ENCODE measurements around the gene MRTFA.

Gene MRTFA

DNA sequence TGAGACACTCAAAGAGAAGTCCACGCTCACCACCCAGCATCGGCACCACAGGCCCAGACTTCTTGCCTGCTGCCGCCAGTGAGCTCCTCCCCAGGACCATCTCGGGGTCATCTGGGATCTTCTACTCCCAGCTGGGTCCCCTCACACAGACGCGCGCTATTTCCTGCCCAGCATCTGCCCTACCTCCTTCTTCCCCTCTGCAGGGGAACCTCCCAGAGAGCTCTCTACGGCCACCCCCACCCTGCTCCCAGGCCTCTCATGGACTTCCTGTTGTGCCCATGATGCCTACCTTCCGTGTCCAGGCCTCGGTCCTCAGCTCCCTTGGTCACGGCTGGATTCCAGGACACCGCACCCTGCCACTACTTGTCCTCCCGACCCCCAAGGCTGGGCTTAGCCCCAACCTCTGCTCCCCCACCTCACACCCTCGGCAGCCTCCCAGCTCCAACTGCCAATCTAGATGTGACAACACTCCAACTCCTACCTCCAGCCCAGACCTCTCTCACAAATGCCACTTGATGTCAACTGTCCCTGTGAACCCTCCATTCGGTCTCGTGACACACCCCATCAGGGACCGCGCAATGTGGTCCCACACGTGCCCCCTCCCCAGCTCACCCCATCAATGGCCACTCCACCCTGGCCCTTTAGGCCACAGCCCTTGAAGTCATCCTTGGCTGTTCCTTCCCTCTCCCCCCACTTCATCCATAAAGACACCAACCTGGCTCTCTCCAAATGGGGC lies 220.8 kb downstream of the MRTFA start:
- H3K27ac ChIP-seq, result no peak overlapping the region
- no peak for TF ChIP-seq ZFX (IDR thresholded peaks at IDR 0.05)
- TF ChIP-seq, protein P1, sequence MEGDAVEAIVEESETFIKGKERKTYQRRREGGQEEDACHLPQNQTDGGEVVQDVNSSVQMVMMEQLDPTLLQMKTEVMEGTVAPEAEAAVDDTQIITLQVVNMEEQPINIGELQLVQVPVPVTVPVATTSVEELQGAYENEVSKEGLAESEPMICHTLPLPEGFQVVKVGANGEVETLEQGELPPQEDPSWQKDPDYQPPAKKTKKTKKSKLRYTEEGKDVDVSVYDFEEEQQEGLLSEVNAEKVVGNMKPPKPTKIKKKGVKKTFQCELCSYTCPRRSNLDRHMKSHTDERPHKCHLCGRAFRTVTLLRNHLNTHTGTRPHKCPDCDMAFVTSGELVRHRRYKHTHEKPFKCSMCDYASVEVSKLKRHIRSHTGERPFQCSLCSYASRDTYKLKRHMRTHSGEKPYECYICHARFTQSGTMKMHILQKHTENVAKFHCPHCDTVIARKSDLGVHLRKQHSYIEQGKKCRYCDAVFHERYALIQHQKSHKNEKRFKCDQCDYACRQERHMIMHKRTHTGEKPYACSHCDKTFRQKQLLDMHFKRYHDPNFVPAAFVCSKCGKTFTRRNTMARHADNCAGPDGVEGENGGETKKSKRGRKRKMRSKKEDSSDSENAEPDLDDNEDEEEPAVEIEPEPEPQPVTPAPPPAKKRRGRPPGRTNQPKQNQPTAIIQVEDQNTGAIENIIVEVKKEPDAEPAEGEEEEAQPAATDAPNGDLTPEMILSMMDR (conservative IDR thresholded peaks at IDR 0.05), result no peak

DNA sequence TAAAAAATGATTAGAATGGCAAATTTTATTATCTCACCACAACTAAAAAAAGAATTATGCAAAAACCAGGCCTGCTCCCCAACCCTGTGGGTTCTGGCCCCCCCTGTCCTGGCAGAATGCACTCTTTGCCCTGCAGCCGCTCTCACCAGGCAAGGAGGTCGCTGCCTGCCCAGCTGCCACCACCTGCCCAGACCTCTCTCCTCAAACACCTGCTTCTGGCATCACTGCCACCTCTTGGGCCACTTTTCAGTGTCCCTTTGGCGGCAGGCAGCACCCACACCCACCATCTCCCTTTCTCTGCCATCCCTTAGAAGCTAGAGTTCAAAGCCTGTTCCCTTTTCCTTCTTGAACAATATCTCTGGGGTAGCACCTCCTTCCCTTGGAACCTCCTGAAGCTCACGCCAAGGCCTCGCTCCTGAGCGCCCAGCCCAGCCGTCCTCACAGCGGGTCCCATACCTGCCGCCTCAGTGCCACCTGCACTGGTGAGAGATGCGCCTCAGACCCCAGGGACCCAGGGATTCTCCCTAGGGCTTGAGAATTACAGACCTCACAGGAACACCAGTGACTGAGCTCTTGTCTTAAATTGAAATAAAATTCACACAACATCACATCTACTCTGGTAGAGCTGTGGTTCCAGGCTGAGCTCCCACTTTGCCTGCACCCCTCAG lies 221.5 kb downstream of the MRTFA start:
- no peak overlapping the region for H3K27ac ChIP-seq
- TF ChIP-seq, protein P1 (conservative IDR thresholded peaks at IDR 0.05), result no peak
- TF ChIP-seq ZFX (IDR thresholded peaks at IDR 0.05), result no peak

DNA sequence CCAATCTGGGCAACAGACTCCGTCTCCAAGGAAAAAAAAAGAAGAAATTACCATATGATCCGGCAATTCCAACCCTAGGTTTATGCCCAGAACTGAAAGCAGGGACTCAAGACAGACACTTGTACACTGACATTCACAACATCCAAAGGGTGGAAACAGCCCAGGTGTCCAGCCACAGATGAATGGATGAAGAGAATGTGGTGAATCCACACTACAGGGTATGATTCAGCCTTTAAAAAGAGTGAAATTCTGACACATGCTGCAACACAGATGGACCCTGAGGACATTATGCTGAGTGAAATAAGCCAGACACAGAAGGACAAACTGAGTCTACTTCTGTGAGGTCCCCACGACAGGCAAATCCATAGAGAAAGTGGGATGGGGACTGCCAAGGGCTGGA lies 222.2 kb downstream of the MRTFA start:
- H3K27ac ChIP-seq, result no peak overlapping the region
- TF ChIP-seq ZFX (IDR thresholded peaks at IDR 0.05), result no peak
- TF ChIP-seq, protein P1 (conservative IDR thresholded peaks at IDR 0.05), result no peak

DNA sequence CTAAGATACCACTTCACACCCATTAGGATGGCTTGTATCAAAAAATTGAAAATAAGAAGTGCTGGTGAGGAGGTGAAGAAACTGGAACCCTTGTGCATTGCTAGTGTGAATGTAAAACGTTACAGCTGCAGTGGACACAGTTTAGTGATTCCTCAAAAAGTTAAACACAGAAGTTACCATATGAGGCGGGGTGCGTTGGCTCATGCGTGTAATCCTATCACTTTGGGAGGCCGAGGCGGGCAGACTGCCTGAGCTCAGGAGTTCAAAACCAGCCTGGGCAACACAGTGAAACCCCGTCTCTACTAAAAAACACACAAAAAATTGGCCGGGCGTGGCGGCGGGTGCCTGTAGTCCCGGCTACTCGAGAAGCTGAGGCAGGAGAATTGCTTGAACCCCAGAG lies 222.6 kb downstream of the MRTFA start:
- H3K27ac ChIP-seq, result no peak overlapping the region
- TF ChIP-seq, protein P1 (conservative IDR thresholded peaks at IDR 0.05), result no peak
- no peak for TF ChIP-seq ZFX (IDR thresholded peaks at IDR 0.05)

DNA sequence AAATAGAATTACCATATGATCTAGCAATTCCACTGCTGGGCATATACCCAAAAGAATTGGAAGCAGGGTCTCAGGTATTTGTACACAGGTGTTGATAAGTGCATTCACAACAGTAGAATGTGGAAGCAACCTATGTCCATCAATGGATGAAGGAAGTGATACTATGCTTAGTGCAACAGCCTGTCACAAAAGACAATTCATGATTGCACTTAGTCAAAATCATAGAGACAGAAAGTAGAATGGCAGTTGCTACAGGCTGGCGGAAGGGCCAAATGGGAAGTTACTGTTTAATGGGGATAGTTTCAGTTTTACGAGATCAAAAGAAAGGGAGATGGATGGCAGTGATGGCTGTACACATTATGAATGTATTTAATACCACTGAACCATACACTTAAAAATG lies 224.1 kb downstream of the MRTFA start:
- H3K27ac ChIP-seq, result no peak overlapping the region

DNA sequence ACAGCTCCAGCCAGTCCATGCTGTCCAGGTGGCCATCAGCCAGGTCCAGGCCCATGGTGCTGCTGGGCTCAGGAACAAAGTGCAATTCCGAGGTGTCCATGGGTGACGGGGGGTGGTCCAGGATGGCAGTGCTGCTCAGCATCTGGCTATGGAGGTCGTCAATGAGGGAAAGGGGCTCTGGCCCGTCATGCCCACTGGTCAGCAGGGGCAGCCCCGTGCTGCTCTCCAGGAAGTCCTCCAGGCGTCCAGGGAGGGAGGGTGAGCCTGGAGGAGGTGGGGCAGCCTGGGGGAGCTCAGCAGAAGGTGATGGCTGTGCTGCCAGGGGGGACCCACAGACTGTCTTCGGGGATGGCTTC lies 225.0 kb downstream of the MRTFA start:
- no peak overlapping the region for H3K27ac ChIP-seq
- TF ChIP-seq, protein P1 (conservative IDR thresholded peaks at IDR 0.05), result no peak
- no peak for TF ChIP-seq ZFX (IDR thresholded peaks at IDR 0.05)

More for the DNA sequence above, 224.1 kb downstream of the MRTFA start:
- TF ChIP-seq, protein P1 (conservative IDR thresholded peaks at IDR 0.05), result no peak
- TF ChIP-seq ZFX (IDR thresholded peaks at IDR 0.05), result no peak

DNA sequence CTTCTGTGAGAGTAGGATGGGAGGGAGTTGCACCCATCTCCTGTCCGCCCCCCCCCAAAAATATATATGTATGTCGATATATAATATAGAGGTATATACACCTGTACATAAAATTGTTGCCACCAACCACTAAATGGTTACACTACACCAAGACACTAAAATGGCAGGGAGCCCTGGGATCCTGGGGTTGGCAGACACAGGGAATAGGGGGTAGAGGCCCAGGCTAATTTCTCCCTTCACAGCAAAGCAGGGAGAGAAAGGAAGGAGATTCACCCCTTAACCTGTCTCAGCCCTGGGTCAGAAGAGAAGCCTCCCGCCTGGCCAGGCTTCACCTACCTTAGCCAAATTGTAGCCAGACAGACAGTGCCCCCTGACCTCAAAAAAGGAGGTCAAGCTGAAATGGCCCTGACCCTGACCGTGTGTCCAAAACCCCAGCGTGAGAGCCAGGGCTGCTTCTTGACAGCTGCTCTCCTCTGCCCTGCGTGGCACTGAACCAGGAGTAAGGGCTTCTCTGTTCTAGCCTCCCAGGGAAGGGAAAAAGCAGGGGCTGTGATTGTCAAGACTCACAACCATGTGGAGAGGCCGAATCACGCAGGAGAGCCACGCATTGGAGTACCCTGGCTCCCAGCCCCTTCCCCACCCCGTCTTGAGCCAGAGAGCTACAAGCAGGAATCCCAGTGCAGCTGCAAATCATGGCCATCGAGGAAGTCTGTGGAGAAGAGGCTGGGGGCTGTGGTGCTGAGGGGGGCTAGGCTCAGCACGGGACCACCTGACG lies 225.6 kb downstream of the MRTFA start:
- TF ChIP-seq, protein P1 (conservative IDR thresholded peaks at IDR 0.05), result no peak
- no peak for TF ChIP-seq ZFX (IDR thresholded peaks at IDR 0.05)
- H3K27ac ChIP-seq, result no peak overlapping the region
